CD14-positive monocyte (primary cell): ENCODE measurements around the gene PAK5. TPM values are rescaled to one million over a fixed set of nuclear protein-coding genes. Genes with fewer than 3 reads are reported as not detected.

Source experiments
- DNase-seq, 3 donors: peaks; one replicate each; pipeline ENCODE4 v3.0.0-alpha.2; 2011 to 2022
- H2AFZ ChIP-seq: 2 replicates; pipeline ENCODE4 v1.6.0; 2012; ENCODE audit warnings: mild to moderate bottlenecking, low read depth, low read length, inconsistent platforms; ENCODE audit not compliant: insufficient read depth, poor library complexity, severe bottlenecking
- H3K27ac ChIP-seq, 2 donors: 1 replicate in 1 of 2; 2 replicates in 1 of 2; pipeline ENCODE4 v1.5.1; 2012 to 2013; ENCODE audit warnings: low read length in 2 of 2, control low read depth in 1 of 2, inconsistent platforms in 1 of 2, low read depth in 1 of 2, mild to moderate bottlenecking in 1 of 2
- H3K27me3 ChIP-seq, 2 donors: one replicate each; pipeline versions ENCODE4 v1.6.0 to v1.6.1; 2011 to 2013; ENCODE audit warnings: low read length in 2 of 2; ENCODE audit not compliant: control insufficient read depth in 2 of 2, insufficient read depth in 2 of 2
- H3K36me3 ChIP-seq, 2 donors: replicated peaks in 1 of 2; 1 replicate in 1 of 2; 2 replicates in 1 of 2; pipeline versions ENCODE4 v1.5.1 to v1.6.1; 2012 to 2013; ENCODE audit warnings: low read length in 2 of 2, control low read depth in 1 of 2, inconsistent platforms in 1 of 2, mild to moderate bottlenecking in 1 of 2; ENCODE audit not compliant: insufficient read depth in 2 of 2, control insufficient read depth in 1 of 2
- H3K4me1 ChIP-seq, 2 donors: 1 replicate in 1 of 2; 2 replicates in 1 of 2; pipeline versions ENCODE4 v1.5.1 to v1.6.1; 2012 to 2013; ENCODE audit warnings: low read length in 2 of 2, control low read depth in 1 of 2, inconsistent platforms in 1 of 2, mild to moderate bottlenecking in 1 of 2, moderate library complexity in 1 of 2; ENCODE audit not compliant: insufficient read depth in 2 of 2, control insufficient read depth in 1 of 2
- H3K4me2 ChIP-seq: replicated peaks from 2 replicates; pipeline ENCODE3; 2012; ENCODE audit warnings: low read length, moderate library complexity, mild to moderate bottlenecking; ENCODE audit not compliant: poor library complexity, severe bottlenecking; ENCODE audit errors: extremely low read depth
- H3K4me3 ChIP-seq, 3 experiments: fragments of 200-600 bp in 1 of 3; sonication (generic) in 1 of 3; replicated peaks in 1 of 3; 1 replicate in 2 of 3; 2 replicates in 1 of 3; pipeline ENCODE4 v1.5.1; 2011 to 2013; ENCODE audit warnings: low read length in 3 of 3, mild to moderate bottlenecking in 3 of 3, control low read depth in 2 of 3, low read depth in 2 of 3, inconsistent platforms in 1 of 3, moderate library complexity in 1 of 3
- H3K79me2 ChIP-seq: 2 replicates; pipeline ENCODE4 v1.6.0; 2012; ENCODE audit warnings: mild to moderate bottlenecking, control low read depth, inconsistent platforms, low read length, moderate library complexity; ENCODE audit not compliant: insufficient read depth
- H3K9ac ChIP-seq: 2 replicates; pipeline ENCODE4 v1.6.0; 2017; ENCODE audit warnings: low read length, mild to moderate bottlenecking; ENCODE audit not compliant: insufficient read depth, poor library complexity, severe bottlenecking
- H3K9me3 ChIP-seq, 2 donors: replicated peaks in 1 of 2; 1 replicate in 1 of 2; 2 replicates in 1 of 2; pipeline versions ENCODE4 v1.5.1 to v1.6.1; 2012 to 2013; ENCODE audit warnings: low read length in 2 of 2, control low read depth in 1 of 2; ENCODE audit not compliant: control insufficient read depth in 1 of 2, insufficient read depth in 1 of 2
- H4K20me1 ChIP-seq: 2 replicates; pipeline ENCODE4 v1.6.0; 2012; ENCODE audit warnings: mild to moderate bottlenecking, low read length, control low read depth, moderate library complexity; ENCODE audit not compliant: insufficient read depth
- H3K27ac Mint-ChIP-seq, 7 donors: one replicate each; pipeline ENCODE4 v1.8.0; 2020; ENCODE audit warnings: mild to moderate bottlenecking in 7 of 7, mixed read lengths in 7 of 7, moderate library complexity in 6 of 7, inconsistent platforms in 2 of 7
- H3K27me3 Mint-ChIP-seq, 3 donors: one replicate each; pipeline ENCODE4 v1.8.0; 2021 to 2022; ENCODE audit warnings: low read depth in 3 of 3, mild to moderate bottlenecking in 3 of 3, mixed read lengths in 3 of 3, moderate library complexity in 3 of 3, inconsistent platforms in 1 of 3
- H3K36me3 Mint-ChIP-seq, 2 donors: one replicate each; pipeline ENCODE4 v1.8.0; 2020; ENCODE audit warnings: mixed read lengths in 2 of 2, inconsistent platforms in 1 of 2, mild to moderate bottlenecking in 1 of 2
- H3K4me1 Mint-ChIP-seq: one replicate; pipeline ENCODE4 v1.8.0; 2020; ENCODE audit warnings: mild to moderate bottlenecking, mixed read lengths
- H3K4me3 Mint-ChIP-seq, 2 donors: one replicate each; pipeline ENCODE4 v1.8.0; 2020; ENCODE audit warnings: mild to moderate bottlenecking in 2 of 2, mixed read lengths in 2 of 2, moderate library complexity in 1 of 2
- H3K9me3 Mint-ChIP-seq, 7 donors: one replicate each; pipeline ENCODE4 v1.8.0; 2020 to 2022; ENCODE audit warnings: mixed read lengths in 7 of 7, mild to moderate bottlenecking in 6 of 7, moderate library complexity in 6 of 7, inconsistent platforms in 2 of 7
- CTCF ChIP-seq: fragments of 200-600 bp; IDR thresholded peaks from one replicate; pipeline ENCODE4 v1.8.0; 2022; ENCODE audit warnings: antibody characterized with exemption, mild to moderate bottlenecking
- WGBS: methylation state at CpG from one replicate; pipeline ENCODE4 v1.1.5; 2013; ENCODE audit warnings: missing lambda C conversion rate; ENCODE audit not compliant: insufficient coverage; 5-methylcytosine and 5-hydroxymethylcytosine counted together
- intact Hi-C, 2 donors: fragments of 100-400 bp; cut with micrococcal nuclease; formaldehyde crosslinking; loops; one replicate each; pipeline versions ENCODE4 v1.15.0 to v1.15.1; 2023
- polyA plus RNA-seq, 3 donors: library from polyadenylated mRNA; depleted of rRNA in 1 of 3; unstranded in 2 of 3; stranded (reverse) in 1 of 3; fragments of 300-500 nt in 2 of 3; fragments of >200 nt in 1 of 3; fragmentation: Illumina TruSeq in 2 of 3; gene quantifications; 1 replicate in 2 of 3; 2 replicates in 1 of 3; pipeline ENCODE4 v1.2.3, GENCODE V29; 2012 to 2021

Gene PAK5
- polyA plus RNA-seq, 3 donors = not detected

GRCh38 chr20:9634327-9634726, 204.5 kb downstream of the PAK5 start:
- H3K27me3 ChIP-seq = peaks cover 14 to 16% of the 10 kb centered on the region in 2 donors
- no peak for TF ChIP-seq CTCF
- H3K4me2 ChIP-seq = no peak overlapping the region
- H3K4me3 ChIP-seq = no peak overlapping the region
- no peak overlapping the region for H3K9ac ChIP-seq
- no peaks in the 10 kb centered on the region for H3K79me2 ChIP-seq
- Mint-ChIP-seq H3K4me3 (no peak overlapping the region), H3K27me3 (peaks cover 5 to 13% (median 9%) of the 10 kb centered on the region in 3 donors), H3K36me3 (no peaks in the 10 kb centered on the region), H3K27ac (no peak overlapping the region), H3K4me1 (peaks cover 15% of the 10 kb centered on the region), H3K9me3 (no peaks in the 10 kb centered on the region)
- no peak overlapping the region for H3K27ac ChIP-seq
- no peak overlapping the region for H2AFZ ChIP-seq
- intact Hi-C loops = no loop called here
- H4K20me1 ChIP-seq = no peaks in the 10 kb centered on the region
- DNase-seq = no peak
- no peaks in the 10 kb centered on the region for H3K9me3 ChIP-seq
- H3K4me1 ChIP-seq = peaks cover 12 to 13% of the 10 kb centered on the region in 2 donors
- no peaks in the 10 kb centered on the region for H3K36me3 ChIP-seq

GRCh38 chr20:9632991-9633390, 205.9 kb downstream of the PAK5 start:
- Histone ChIP-seq H3K27ac (no peak overlapping the region), H2AFZ (no peak overlapping the region), H3K4me3 (no peak overlapping the region), H4K20me1 (no peaks in the 10 kb centered on the region), H3K4me2 (no peak overlapping the region), H3K9ac (no peak overlapping the region), H3K79me2 (no peaks in the 10 kb centered on the region), H3K27me3 (peaks cover 14 to 16% of the 10 kb centered on the region in 2 donors), H3K36me3 (no peaks in the 10 kb centered on the region), H3K9me3 (no peaks in the 10 kb centered on the region), H3K4me1 (peaks cover 12 to 13% of the 10 kb centered on the region in 2 donors)
- intact Hi-C loops = no loop called here
- no CpG with 5 or more reads among the region's 1 CpG for WGBS
- no peak for TF ChIP-seq CTCF
- no peaks in the 10 kb centered on the region for H3K9me3 Mint-ChIP-seq
- H3K36me3 Mint-ChIP-seq = no peaks in the 10 kb centered on the region
- peaks cover 5 to 13% (median 9%) of the 10 kb centered on the region in 3 donors for H3K27me3 Mint-ChIP-seq
- no peak for DNase-seq
- H3K4me1 Mint-ChIP-seq = peaks cover 17% of the 10 kb centered on the region
- H3K27ac Mint-ChIP-seq = no peak overlapping the region
- H3K4me3 Mint-ChIP-seq = no peak overlapping the region
